NCI-H69 (cell line): Measurements from ENCODE around the gene FTSJ1.
"Not testable (repeated sequence)": the region's sequence is repeated elsewhere in the genome, so short reads cannot be mapped to it uniquely, and the experiment has no call there.

Experiments used
- DNase-seq: peaks from one replicate; lab custom pipeline; 2025; lab: John Stamatoyannopoulos, UW

FTSJ1 gene

DNA sequence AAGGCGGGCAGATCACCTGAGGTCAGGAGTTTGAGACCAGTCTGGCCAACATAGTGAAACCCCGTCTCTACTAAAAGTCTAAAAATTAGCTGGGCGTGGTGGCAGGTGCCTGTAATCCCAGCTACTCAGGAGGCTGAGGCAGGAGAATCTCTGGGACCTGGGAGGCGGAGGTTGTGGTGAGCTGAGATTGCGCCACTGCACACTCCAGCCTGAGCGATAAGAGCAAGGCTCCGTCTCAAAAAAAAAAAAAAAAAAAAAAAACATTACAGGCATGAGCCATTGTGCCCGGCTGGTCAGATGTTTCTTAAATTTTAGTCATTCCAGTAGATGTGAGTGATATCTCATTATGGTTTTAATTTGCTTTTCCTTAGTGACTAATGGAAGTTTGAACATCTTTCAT, 49.9 kb downstream of the FTSJ1 start:
- not testable (repeated sequence) for DNase-seq

GRCh38 chrX:48530736-48531135, 54.7 kb downstream of the FTSJ1 start:
- DNase-seq = no peak

DNA sequence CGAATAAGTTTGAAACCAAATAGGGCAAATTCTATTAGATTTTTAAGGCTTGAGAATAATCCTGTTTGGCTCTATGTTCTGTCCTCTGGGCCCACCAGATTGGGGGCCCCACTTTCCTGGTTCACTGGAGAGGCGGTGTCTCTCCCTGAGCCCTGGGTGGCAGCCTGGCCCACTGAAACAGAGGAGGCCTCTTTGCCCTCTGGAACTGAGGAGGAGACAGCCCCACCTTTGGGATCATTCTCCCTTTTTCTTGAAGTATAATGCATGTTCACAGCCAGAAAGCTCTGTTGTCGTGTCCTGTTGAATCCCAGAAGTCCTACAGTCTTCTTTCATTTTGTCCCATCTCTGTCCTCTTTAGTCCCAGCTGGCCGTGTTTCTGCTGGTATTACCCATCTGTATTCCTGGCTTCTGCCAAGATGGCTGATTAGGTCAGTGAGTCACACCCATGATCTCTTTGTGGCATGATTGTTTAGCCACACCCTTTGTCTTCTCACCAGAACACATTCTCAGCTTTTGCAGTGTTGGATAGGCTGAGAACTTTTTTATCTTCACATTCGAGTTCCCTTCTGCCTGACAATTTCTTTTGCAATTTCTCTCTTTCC, 55.5 kb downstream of the FTSJ1 start:
- DNase-seq = no peak

GRCh38 chrX:48532161-48532560, 56.2 kb downstream of the FTSJ1 start:
- no peak for DNase-seq

GRCh38 chrX:48533165-48533564, 57.2 kb downstream of the FTSJ1 start:
- no peak for DNase-seq
